SJCRH30 (cell line): Measurements from ENCODE around the gene PLD1. TPM values are rescaled to one million over a fixed set of nuclear protein-coding genes. Genes with fewer than 3 reads are reported as not detected.
A peak's percentile ranks its signal among the peaks of the same experiment; 100 is the strongest.
"Not testable (repeated sequence)": the region's sequence is repeated elsewhere in the genome, so short reads cannot be mapped to it uniquely, and the experiment has no call there.

Experiments
- DNase-seq, 2 experiments: peaks; one replicate each; pipeline ENCODE4 v3.0.0-alpha.2; 2015 to 2020
- H3K27ac ChIP-seq: fragments of 250-450 bp; sonication (Bioruptor Pico); 2 replicates; pipeline ENCODE4 v1.5.1; 2020; ENCODE audit warnings: mild to moderate bottlenecking, moderate library complexity
- H3K27me3 ChIP-seq: fragments of 250-450 bp; sonication (Bioruptor Pico); 2 replicates; pipeline ENCODE4 v1.5.1; 2020; ENCODE audit warnings: mild to moderate bottlenecking, moderate library complexity
- H3K36me3 ChIP-seq: fragments of 250-450 bp; sonication (Bioruptor Pico); 2 replicates; pipeline ENCODE4 v1.5.1; 2020; ENCODE audit warnings: mild to moderate bottlenecking, moderate library complexity
- H3K4me1 ChIP-seq: fragments of 250-450 bp; sonication (Bioruptor Pico); 2 replicates; pipeline ENCODE4 v1.5.1; 2020; ENCODE audit warnings: mild to moderate bottlenecking, moderate library complexity
- H3K4me3 ChIP-seq: fragments of 250-450 bp; sonication (Bioruptor Pico); 2 replicates; pipeline ENCODE4 v1.5.1; 2020; ENCODE audit warnings: mild to moderate bottlenecking, moderate library complexity
- H3K9me3 ChIP-seq: fragments of 250-450 bp; sonication (Bioruptor Pico); replicated peaks from 2 replicates; pipeline ENCODE4 v1.5.1; 2020; ENCODE audit warnings: mild to moderate bottlenecking, moderate library complexity
- total RNA-seq: library from RNA; depleted of rRNA; stranded (reverse); fragments of >200 nt; shearing (Covaris generic); gene quantifications from 2 replicates; pipeline ENCODE4 v1.2.3, GENCODE V29; 2014

Gene PLD1
- total RNA-seq, 1 experiment from 2014 or later: 5.2 TPM

DNA sequence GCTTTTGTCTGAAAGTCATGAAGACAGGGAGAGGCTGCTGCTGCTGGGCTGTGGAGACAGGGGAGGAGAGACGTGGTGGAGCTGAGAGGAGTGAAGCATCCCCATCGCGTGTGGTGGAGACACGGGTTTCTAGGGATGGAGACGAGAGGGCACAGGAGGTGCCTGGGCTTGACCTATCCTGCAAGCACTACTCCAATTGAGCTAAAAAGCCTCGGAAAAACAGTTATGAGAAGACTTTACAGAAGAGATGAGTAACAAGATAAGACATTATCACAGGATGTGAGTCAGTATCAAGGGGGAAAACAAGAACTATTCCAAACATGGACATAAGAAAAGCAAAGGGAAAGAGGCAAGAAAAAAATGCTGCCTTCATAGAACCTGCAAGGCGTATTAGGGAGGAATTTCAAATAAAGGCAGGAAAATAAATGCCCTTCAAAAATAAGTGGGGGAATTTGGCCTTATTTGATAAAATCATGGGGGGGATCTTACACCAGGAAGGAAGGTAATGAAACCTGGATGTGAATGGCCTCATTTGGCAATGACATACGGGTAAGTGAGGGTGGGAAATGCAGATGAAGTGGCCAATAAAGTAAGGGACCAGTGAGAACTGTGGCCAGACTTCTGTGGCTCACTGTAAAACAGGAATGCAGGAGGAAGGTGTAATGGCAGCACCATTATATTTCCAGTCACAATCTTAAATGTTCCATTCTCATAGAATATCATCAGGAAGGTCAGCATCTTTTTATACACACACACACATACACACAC lies 97.9 kb downstream of the PLD1 start:
- no peak for DNase-seq
- no peaks in the 10 kb centered on the region for H3K36me3 ChIP-seq

DNA sequence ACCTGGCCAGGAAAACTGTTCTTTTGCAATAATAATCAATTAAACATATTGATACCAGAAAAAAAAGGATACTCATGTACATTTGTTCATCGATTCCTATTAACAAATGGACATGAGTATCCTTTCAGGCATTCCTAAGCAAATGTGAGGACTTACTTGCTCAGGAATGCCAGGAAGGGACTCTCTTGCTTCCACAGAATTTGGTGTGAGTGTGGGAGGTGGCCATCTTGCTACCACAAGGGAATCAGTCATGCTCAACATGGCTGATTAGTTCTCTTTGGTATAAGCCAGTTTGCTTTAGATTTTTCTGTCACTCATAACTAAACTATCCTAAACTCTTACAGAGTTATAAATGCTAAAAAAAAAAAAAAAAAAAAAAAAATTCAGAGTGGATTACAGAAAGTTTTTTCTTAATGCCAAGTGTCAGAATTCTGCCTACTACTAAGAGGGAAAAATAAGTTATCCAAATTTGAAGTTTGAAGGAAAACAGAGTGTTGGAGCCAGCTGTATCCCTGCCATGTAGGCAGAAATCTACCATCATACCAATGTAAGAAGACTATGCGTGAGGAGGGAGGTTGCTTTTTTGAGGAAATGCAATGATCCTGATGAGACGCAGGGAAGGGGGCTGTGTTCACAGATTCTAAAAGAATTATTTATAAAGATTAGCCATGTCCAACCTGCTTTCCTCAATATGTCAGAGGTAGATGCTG lies 98.7 kb downstream of the PLD1 start:
- H3K27me3 ChIP-seq: no peaks in the 10 kb centered on the region
- H3K4me1 ChIP-seq: no peaks in the 10 kb centered on the region; the same call in 1 of the 2 replicates
- no peak overlapping the region for H3K4me3 ChIP-seq
- DNase-seq: no peak
- H3K9me3 ChIP-seq: peaks cover 6% of the 10 kb centered on the region
- H3K27ac ChIP-seq: no peak overlapping the region
- H3K36me3 ChIP-seq: no peaks in the 10 kb centered on the region

More for the DNA sequence above, 97.9 kb downstream of the PLD1 start:
- H3K4me1 ChIP-seq: no peaks in the 10 kb centered on the region; the same call in 1 of the 2 replicates
- H3K27ac ChIP-seq: no peak overlapping the region
- no peaks in the 10 kb centered on the region for H3K27me3 ChIP-seq
- H3K9me3 ChIP-seq: peaks cover 11% of the 10 kb centered on the region
- no peak overlapping the region for H3K4me3 ChIP-seq

DNA sequence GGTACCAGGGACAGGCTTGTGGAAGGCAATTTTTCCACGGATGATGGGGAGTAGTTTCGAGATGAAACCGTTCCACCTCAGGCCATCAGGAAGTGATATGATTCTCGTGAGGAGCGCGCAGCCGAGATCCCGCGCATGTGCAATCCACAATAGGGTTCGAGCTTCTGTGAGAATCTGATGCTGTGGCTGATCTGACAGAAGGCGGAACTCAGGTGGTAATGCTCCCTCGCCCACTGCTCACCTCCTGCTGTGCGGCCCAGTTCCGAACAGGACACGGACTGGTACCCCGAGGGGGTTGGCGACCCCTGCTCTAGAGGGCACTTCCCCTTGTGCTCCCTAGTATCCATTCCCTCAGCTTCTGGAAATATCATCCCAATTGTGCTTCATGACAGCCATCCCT lies 99.9 kb downstream of the PLD1 start:
- H3K4me3 ChIP-seq: no peak overlapping the region
- no peaks in the 10 kb centered on the region for H3K36me3 ChIP-seq
- no peaks in the 10 kb centered on the region for H3K27me3 ChIP-seq
- no peaks in the 10 kb centered on the region for H3K9me3 ChIP-seq
- DNase-seq: no peak
- no peak overlapping the region for H3K27ac ChIP-seq
- H3K4me1 ChIP-seq: no peaks in the 10 kb centered on the region; the same call in 1 of the 2 replicates

- no peaks in the 10 kb centered on the region for H3K27me3 ChIP-seq
- H3K9me3 ChIP-seq: 0 out of 2 replicates have a peak, but pooled peaks cover 3% of the 10 kb centered on the region
- H3K27ac ChIP-seq: no peak overlapping the region
- DNase-seq: no peak
- H3K4me3 ChIP-seq: no peak overlapping the region
- no peaks in the 10 kb centered on the region; the same call in 1 of the 2 replicates for H3K4me1 ChIP-seq
- H3K36me3 ChIP-seq: no peaks in the 10 kb centered on the region
Observed at GRCh38 chr3:171704814-171705213, 105.5 kb downstream of the PLD1 start.

GRCh38 chr3:171704002-171704401 lies 106.3 kb downstream of the PLD1 start:
- no peak overlapping the region for H3K4me3 ChIP-seq
- H3K9me3 ChIP-seq: 0 out of 2 replicates have a peak, but pooled peaks cover 3% of the 10 kb centered on the region
- H3K36me3 ChIP-seq: no peaks in the 10 kb centered on the region
- no peaks in the 10 kb centered on the region; the same call in 1 of the 2 replicates for H3K4me1 ChIP-seq
- no peak overlapping the region for H3K27ac ChIP-seq
- no peaks in the 10 kb centered on the region for H3K27me3 ChIP-seq
- peak; percentile 35 to 64 for DNase-seq

- H3K4me3 ChIP-seq: no peak overlapping the region
Observed at GRCh38 chr3:171703144-171703543, 107.1 kb downstream of the PLD1 start.

GRCh38 chr3:171700653-171701052 lies 109.6 kb downstream of the PLD1 start:
- Histone ChIP-seq H3K9me3 (0 out of 2 replicates have a peak, but pooled peaks cover 3% of the 10 kb centered on the region), H3K4me3 (no peak overlapping the region)

More at GRCh38 chr3:171703144-171703543, 107.1 kb downstream of the PLD1 start:
- H3K27me3 ChIP-seq: no peaks in the 10 kb centered on the region
- H3K36me3 ChIP-seq: no peaks in the 10 kb centered on the region
- DNase-seq: no peak
- no peak overlapping the region for H3K27ac ChIP-seq
- H3K4me1 ChIP-seq: no peaks in the 10 kb centered on the region; the same call in 1 of the 2 replicates
- H3K9me3 ChIP-seq: 0 out of 2 replicates have a peak, but pooled peaks cover 3% of the 10 kb centered on the region

GRCh38 chr3:171700157-171700556 lies 110.1 kb downstream of the PLD1 start:
- Histone ChIP-seq H3K4me1 (no peaks in the 10 kb centered on the region), H3K9me3 (0 out of 2 replicates have a peak, but pooled peaks cover 3% of the 10 kb centered on the region), H3K4me3 (no peak overlapping the region), H3K27me3 (no peaks in the 10 kb centered on the region), H3K27ac (no peak overlapping the region), H3K36me3 (no peaks in the 10 kb centered on the region)
- no peak for DNase-seq

More at GRCh38 chr3:171700653-171701052, 109.6 kb downstream of the PLD1 start:
- no peak overlapping the region for H3K27ac ChIP-seq
- DNase-seq: no peak
- no peaks in the 10 kb centered on the region for H3K36me3 ChIP-seq
- no peaks in the 10 kb centered on the region for H3K4me1 ChIP-seq
- H3K27me3 ChIP-seq: no peaks in the 10 kb centered on the region

DNA sequence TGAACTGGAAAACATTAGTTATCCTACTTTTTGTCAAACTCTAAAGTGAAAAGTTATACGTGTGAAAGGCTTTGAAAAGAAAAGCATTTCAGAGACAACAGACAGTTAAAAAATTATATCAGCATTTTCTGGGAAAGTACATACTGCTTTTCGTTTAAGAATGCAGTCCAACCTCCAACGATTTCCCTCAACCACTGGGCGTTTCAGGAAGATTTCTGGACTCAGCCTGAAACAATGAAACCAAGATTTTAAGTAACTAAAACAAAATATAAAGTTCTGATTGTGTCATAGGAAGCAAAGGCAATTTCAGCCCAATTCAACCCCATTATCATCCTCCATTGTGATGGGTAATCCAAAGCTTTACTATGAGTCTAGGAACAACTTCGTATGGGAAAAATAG lies 110.7 kb downstream of the PLD1 start:
- Histone ChIP-seq H3K9me3 (0 out of 2 replicates have a peak, but pooled peaks cover 3% of the 10 kb centered on the region), H3K27me3 (no peaks in the 10 kb centered on the region), H3K27ac (no peak overlapping the region), H3K36me3 (no peaks in the 10 kb centered on the region), H3K4me3 (no peak overlapping the region), H3K4me1 (no peaks in the 10 kb centered on the region)
- no peak for DNase-seq

GRCh38 chr3:171696805-171697204 lies 113.5 kb downstream of the PLD1 start:
- H3K9me3 ChIP-seq: no peaks in the 10 kb centered on the region
- no peaks in the 10 kb centered on the region for H3K36me3 ChIP-seq
- DNase-seq: no peak
- H3K27me3 ChIP-seq: no peaks in the 10 kb centered on the region
- no peaks in the 10 kb centered on the region for H3K4me1 ChIP-seq
- no peak overlapping the region for H3K4me3 ChIP-seq
- no peak overlapping the region for H3K27ac ChIP-seq

GRCh38 chr3:171695426-171695825 lies 114.9 kb downstream of the PLD1 start:
- H3K4me1 ChIP-seq: no peaks in the 10 kb centered on the region
- H3K36me3 ChIP-seq: no peaks in the 10 kb centered on the region
- H3K27ac ChIP-seq: no peak overlapping the region
- no peak overlapping the region for H3K4me3 ChIP-seq
- no peaks in the 10 kb centered on the region for H3K27me3 ChIP-seq
- no peak for DNase-seq
- no peaks in the 10 kb centered on the region for H3K9me3 ChIP-seq

GRCh38 chr3:171694888-171695287 lies 115.4 kb downstream of the PLD1 start:
- Histone ChIP-seq H3K36me3 (no peaks in the 10 kb centered on the region), H3K9me3 (no peaks in the 10 kb centered on the region), H3K27me3 (no peaks in the 10 kb centered on the region), H3K4me1 (no peaks in the 10 kb centered on the region), H3K27ac (no peak overlapping the region), H3K4me3 (no peak overlapping the region)
- DNase-seq: no peak

DNA sequence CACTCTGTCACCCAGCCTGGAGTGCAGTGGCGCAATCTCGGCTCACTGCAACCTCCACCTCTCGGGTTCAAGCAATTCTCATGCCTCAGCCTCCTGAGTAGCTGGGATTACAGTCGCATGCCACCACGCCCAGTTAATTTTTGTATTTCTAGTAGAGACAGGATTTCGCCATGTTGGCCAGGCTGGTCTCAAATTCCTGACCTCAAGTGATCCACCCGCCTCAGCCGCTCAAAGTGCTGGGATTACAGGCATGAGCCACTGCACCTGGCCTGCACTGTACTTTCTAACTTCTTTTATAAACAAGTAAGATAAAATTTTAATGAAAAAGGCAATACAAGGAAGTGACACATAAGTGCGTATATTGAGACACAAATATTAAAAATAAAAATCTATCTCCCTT lies 117.7 kb downstream of the PLD1 start:
- DNase-seq, H3K27me3 ChIP-seq, H3K9me3 ChIP-seq, H3K4me1 ChIP-seq, H3K27ac ChIP-seq, H3K4me3 ChIP-seq, H3K36me3 ChIP-seq: not testable (repeated sequence)

- Histone ChIP-seq H3K27me3 (no peaks in the 10 kb centered on the region), H3K4me1 (no peaks in the 10 kb centered on the region), H3K9me3 (no peaks in the 10 kb centered on the region), H3K27ac (no peak overlapping the region), H3K4me3 (no peak overlapping the region), H3K36me3 (no peaks in the 10 kb centered on the region)
- no peak for DNase-seq
Observed at GRCh38 chr3:171691485-171691884, 118.8 kb downstream of the PLD1 start.

- Histone ChIP-seq H3K4me3 (no peak overlapping the region), H3K27ac (no peak overlapping the region), H3K4me1 (no peaks in the 10 kb centered on the region), H3K9me3 (no peaks in the 10 kb centered on the region), H3K27me3 (no peaks in the 10 kb centered on the region), H3K36me3 (no peaks in the 10 kb centered on the region)
- DNase-seq: no peak
Observed at GRCh38 chr3:171690281-171690680, 120.0 kb downstream of the PLD1 start.
